GM12892 (cell line): ENCODE measurements around the gene ARHGEF18. TPM values are rescaled to one million over a fixed set of nuclear protein-coding genes. Genes with fewer than 3 reads are reported as not detected.
A peak's percentile ranks its signal among the peaks of the same experiment; 100 is the strongest.
"Not testable (repeated sequence)": the region's sequence is repeated elsewhere in the genome, so short reads cannot be mapped to it uniquely, and the experiment has no call there.

ENCODE experiments used
- DNase-seq: peaks from one replicate; pipeline ENCODE4 v3.0.0; 2011; ENCODE audit not compliant: insufficient read length
- FAIRE-seq: peaks from 2 replicates; lab custom pipeline; 2011; peaks lifted over from hg19 to GRCh38; lab: Jason Lieb, UNC
- POLR2A ChIP-seq: IDR thresholded peaks from 2 replicates; pipeline ENCODE4 v1.6.1; 2011; ENCODE audit warnings: low read depth, low read length, control low read depth
- POLR2AphosphoS5 ChIP-seq: IDR thresholded peaks from 2 replicates; pipeline ENCODE4 v1.6.1; 2011; ENCODE audit warnings: low read depth, low read length, control low read depth
- TAF1 ChIP-seq: IDR thresholded peaks from 2 replicates; pipeline ENCODE4 v1.6.1; 2011; ENCODE audit warnings: low read depth, mild to moderate bottlenecking, control low read depth, low read length, borderline replicate concordance
- polyA plus RNA-seq: library from polyadenylated mRNA; unstranded; fragments of >200 nt; gene quantifications from one replicate; pipeline ENCODE4 v1.2.1, GENCODE V29; 2012; ENCODE audit warnings: missing spikeins, inconsistent platforms; ENCODE audit not compliant: missing spikeins

ARHGEF18 gene
- 3.8 TPM for polyA plus RNA-seq

DNA sequence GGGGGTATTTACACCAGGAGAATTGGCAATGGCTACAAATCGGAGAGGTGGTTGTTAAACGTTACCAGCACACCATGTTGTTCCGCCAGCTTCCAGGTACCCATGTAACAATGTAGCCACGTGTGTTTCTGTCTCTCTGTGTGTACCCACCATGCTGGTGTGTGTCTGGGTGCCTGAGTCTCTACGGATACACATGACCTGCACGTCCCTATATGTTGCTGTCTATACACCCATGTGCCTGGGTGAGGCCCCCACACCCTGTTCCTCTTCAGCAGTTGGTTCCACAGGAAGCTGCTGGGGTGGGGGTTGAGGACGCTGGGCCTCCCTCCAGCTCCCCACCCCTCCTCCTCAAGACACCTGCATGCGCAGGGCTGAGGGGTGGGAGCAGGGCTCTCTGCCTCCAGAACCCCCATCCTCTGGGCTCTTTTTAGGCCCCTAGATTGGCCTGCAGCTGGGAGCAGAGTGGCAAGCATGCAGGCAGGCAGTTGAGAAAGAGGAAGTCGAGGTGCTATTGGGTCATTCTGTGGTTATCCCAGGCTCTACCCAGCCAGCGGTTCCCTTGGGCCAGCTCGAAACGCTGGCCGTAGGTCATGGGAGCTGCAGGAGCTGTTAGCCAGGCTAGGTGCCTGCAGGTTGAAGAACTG is at the start of gene ARHGEF18:
Gene ARHGEF18 (plus strand): TSS at position 351 of the 644 bp plus-strand sequence. CDS start 13,954 bp downstream, outside the sequence.
- FAIRE-seq, result peak; percentile 98
- TF ChIP-seq TAF1 (0 out of 2 replicates have a peak, but pooled peaks have one; percentile 50), POLR2AphosphoS5 (no peak)
- DNase-seq, result peak; percentile 48

DNA sequence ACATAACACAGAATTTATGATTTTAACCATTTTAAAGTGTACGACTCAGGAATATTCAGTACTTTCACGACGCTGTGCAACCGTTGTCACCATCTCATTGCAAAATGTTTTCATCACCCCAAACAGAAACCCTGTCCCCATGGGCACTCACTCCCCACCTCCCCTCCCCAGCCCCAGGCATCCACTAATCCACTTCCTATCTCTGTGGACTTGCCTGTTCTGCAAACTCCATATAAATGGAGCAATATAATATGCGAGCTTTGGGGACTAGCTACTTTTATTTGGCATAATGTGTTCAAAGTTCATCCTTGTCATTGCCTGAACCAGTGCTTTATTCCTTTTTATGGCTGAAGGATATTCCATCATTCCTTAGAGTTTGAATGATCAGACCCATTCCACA is 47.2 kb upstream of the ARHGEF18 start:
- no peak for TF ChIP-seq TAF1
- no peak for TF ChIP-seq POLR2AphosphoS5
- no peak for TF ChIP-seq POLR2A
- FAIRE-seq (no peak), DNase-seq (no peak)

DNA sequence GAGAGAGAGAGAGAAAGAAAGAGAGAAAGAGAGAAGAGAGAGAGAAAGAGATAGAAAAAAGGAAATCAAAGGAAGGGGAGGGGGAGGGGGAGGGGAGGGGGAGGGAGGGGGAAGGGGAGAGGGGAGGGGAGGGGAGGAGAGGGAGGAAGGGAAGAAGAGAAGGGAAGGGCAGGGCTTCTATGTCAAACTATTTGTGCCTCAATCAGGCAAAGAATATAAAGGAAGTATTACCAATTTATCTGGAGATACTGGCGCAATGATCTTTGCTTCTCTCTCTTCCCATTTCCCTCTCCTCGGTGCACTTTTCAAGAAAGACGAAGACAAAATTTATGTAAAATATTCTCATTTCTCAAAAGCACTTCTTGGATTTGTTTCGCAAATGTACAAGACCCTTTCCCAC is 45.3 kb upstream of the ARHGEF18 start:
- TF ChIP-seq POLR2AphosphoS5 (no peak), POLR2A (no peak), TAF1 (no peak)
- no peak for FAIRE-seq
- no peak for DNase-seq

DNA sequence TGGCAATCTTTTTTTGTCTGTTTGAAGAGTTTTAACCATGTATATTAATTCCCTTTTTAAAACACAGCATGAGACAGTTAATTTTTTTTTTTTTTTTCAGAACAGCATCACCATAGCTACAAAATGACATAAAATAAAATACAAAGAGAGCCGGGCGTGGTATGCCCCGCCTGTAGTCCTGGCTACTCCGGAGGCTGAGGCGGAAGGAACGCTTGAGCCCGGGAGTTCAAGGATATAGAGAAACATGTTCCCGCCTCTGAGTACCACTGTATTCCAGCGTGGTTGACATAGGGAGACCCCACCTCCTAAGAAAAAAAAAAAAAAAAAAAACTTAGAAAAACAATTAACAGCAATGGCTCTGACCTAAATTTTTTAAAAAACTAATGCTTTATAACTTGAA is 44.5 kb upstream of the ARHGEF18 start:
- FAIRE-seq (no peak), DNase-seq (no peak)
- TF ChIP-seq TAF1, result no peak
- no peak for TF ChIP-seq POLR2AphosphoS5
- TF ChIP-seq POLR2A, result no peak

DNA sequence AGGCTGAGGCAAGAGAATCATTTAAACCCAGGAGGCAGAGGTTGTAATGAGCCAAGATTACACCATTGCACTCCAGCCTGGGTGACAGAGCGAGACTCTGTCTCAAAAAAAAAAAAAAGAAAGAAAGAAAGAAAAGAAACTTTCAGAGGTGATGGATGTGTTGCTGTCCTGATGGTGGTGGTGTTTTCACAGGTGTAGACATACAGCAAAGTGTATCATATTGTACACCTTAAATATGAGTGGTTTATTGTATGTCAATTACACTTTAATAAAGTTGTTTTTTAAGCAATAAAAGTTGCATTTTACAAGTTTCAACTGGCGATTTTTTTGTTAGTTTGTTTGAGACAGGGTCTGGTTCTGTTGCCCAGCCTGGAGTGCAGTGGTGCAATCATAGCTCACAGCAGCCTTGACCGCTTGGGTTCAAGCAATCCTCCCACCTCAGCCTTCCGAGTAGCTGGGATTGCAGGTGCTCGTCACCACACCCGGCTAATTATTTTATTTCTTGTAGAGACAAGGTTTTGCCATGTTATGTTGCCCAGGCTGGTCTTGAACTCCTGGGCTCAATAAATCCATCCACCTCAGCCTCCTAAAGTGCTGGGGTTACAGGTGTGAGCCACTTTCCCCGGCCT is 41.0 kb upstream of the ARHGEF18 start:
- no peak for TF ChIP-seq TAF1
- FAIRE-seq, result no peak
- no peak for DNase-seq

DNA sequence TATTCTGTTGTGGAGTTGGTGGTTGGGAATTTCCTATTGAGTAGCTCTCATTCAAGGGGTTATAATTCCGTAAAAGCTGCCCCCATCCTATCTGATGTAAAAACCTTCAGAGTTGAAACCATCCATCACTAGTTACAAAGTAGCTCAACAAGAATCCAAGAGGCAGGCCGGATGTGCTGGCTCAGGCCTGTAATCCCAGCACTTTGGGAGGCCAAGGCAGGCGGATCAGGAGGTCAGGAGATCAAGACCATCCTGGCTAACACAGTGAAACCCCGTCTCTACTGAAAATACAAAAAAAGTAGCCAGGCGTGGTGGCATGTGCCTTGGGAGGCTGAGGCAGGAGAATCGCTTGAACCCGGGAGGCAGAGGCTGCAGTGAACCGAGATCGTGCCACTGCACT is 40.4 kb upstream of the ARHGEF18 start:
- not testable (repeated sequence) for DNase-seq, FAIRE-seq

DNA sequence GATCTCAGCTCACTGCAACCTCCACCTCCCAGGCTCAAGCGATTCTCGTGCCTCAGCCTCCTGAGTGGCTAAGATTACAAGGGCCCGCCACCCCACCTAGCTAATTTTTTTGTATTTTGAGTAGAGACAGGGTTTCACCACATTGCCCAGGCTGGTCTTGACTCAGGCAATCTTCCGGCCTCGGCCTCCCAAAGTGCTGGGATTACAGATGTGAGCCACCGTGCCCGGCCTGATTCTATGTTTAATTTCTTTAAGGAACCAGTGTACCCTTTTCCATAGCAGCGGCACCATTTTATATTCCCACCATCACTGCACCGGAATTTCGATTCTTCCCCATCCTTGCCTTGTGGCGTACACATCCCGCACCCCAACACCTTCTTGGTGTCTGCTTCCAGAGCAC is 36.8 kb upstream of the ARHGEF18 start:
- no peak for TF ChIP-seq POLR2AphosphoS5
- TF ChIP-seq POLR2A, result no peak
- TF ChIP-seq TAF1, result no peak
- DNase-seq (no peak), FAIRE-seq (no peak)

DNA sequence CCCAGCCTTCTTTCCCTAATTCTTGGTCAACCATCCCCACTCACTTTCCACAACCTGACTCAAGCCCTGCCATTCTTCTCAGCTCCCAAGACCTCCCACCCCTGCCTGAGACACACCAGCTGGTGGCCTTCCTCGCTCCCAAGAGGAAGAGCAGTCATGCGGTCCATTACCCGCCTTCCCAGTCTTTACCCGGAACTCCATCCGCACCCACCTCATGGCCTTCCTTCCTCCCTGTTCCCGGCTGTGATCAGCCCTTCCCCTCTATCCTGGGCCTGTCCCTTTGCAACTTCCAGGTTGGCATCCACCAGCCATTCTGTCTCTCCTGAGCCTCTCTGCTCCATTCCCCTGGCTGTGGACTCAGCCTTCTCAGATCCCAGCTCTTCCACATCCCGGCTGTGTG is 35.9 kb upstream of the ARHGEF18 start:
- FAIRE-seq (no peak), DNase-seq (no peak)
- no peak for TF ChIP-seq POLR2AphosphoS5
- no peak for TF ChIP-seq POLR2A
- no peak for TF ChIP-seq TAF1

DNA sequence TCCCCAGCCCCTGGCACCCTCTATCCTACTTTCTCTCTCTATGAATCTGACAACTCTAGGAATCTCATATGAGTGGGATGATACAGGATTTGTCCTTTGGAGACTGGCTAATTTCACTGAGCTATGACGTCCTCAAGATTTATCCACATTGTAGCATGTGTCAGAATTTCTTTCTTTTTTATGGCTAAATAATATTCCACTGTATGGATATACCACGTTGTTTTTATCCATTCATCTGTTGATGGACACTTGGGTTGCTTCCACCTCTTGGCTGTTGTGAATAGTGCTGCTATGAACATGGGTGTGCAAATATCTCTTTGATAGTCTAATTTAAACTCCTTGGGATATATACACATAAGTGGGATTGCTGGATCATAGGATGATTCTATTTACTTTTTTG is 30.6 kb upstream of the ARHGEF18 start:
- TF ChIP-seq TAF1 (no peak), POLR2A (no peak), POLR2AphosphoS5 (no peak)
- no peak for FAIRE-seq
- no peak for DNase-seq

DNA sequence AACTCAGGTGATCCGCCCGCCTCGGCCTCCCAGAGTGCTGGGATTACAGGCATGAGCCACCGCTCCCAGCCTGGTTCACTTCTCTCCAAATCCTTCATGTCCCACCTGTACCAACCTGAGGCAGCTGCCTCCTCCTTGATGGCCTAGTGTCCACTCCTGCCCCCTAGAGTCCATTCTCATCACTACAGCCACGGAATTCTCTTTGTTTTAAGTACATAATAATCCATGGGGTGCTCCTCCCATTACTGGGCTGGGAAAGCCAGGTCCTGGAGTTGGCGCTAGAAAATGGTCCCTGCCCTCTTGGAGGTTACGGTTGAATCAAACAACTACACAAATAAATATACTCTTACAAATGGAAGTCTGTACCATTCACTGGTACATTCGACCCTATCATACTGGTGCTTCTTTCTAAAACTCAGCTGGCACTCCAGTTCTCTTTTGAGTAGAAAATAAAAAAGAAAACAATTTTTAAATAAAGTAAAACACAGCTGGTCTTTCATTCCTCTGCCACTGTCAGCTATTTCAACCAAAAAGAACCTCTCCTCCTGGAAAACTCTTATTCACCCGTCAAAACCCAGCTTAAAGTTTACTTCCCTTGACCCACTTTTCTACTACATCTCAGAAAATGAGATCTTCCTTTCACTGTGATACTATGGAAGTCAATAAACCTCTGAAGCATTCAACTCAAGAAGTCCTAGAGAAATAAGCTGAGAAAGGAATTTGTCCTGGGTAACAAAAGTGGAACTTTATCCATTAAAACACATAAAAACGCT is 22.4 kb upstream of the ARHGEF18 start:
- TF ChIP-seq TAF1 (no peak), POLR2A (no peak), POLR2AphosphoS5 (no peak)
- DNase-seq, result no peak
- FAIRE-seq, result no peak

DNA sequence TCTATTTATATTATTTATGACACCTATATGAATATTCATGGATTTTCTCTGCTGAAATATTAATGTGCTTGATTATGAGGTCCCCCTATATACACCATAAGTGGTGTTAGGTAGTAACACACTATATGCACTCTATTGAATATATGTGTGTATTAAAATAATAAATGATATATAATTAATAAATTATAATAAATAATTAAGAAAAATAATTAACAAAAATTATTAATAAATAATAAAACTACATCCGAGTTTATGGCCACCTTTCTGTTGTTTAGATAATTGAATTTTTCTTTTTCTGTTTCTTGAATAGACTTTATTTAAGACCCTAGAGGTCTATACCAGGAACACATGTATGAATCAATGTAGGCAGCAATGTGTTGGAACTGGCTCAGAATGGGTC is 20.9 kb upstream of the ARHGEF18 start:
- DNase-seq (no peak), FAIRE-seq (no peak)
- TF ChIP-seq TAF1 (no peak), POLR2A (no peak), POLR2AphosphoS5 (no peak)

DNA sequence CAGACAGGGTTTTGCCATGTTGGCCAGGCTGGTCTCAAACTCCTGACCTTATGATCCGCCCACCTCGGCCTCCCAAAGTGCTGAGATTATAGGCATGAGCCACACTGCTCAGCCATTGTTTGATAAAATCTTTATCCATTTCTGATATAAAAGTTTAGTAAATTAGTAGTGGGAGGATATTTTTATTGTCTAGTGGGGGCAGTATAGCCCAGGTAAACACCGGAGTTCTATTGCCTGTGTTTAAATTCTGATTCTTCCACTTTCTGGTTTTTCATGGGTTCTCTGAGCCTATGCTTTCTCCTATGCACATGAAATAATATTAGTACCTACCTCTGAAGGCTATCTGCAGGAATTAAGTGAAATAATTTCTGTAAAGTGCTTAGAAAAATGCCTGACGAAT is 20.1 kb upstream of the ARHGEF18 start:
- FAIRE-seq (no peak), DNase-seq (no peak)
- TF ChIP-seq POLR2AphosphoS5 (no peak), POLR2A (no peak), TAF1 (no peak)
